T-cell (primary cell): ENCODE data around the gene PHF10. TPM values are rescaled to one million over a fixed set of nuclear protein-coding genes. Genes with fewer than 3 reads are reported as not detected.
A peak's percentile ranks its signal among the peaks of the same experiment; 100 is the strongest.

Experiments used
- ATAC-seq, 4 experiments: fragments of 200-7000 bp in 3 of 4; fragments of 150-1000 bp in 1 of 4; cut with Tn5 transposase; replicated peaks in 1 of 4; 1 replicate in 3 of 4; 2 replicates in 1 of 4; pipeline ENCODE4 v1.10.0; 2021; ENCODE audit warnings: moderate library complexity in 3 of 4, mild to moderate bottlenecking in 2 of 4, moderate number of reproducible peaks in 1 of 4
- CTCF ChIA-PET, 2 donors: fragments of 300-600 bp; sonication (Branson Sonifier 250); formaldehyde crosslinking; loops; one replicate each; lab custom pipeline; 2022; ENCODE audit warnings: antibody characterized with exemption in 2 of 2; lab: Charles Lee
- POLR2A ChIA-PET, 2 donors: fragments of 300-600 bp; sonication (Branson Sonifier 250); formaldehyde crosslinking; loops; one replicate each; lab custom pipeline; 2022; ENCODE audit warnings: antibody characterized with exemption in 2 of 2; lab: Charles Lee
- DNase-seq, 35 experiments: peaks; one replicate each; pipeline versions ENCODE4 v3.0.0 to v3.0.0-alpha.2; 2013 to 2023
- H3K27ac ChIP-seq: one replicate; pipeline ENCODE4 v1.5.1; 2013; ENCODE audit warnings: low read length
- H3K27me3 ChIP-seq, 2 experiments: replicated peaks in 1 of 2; 1 replicate in 1 of 2; 2 replicates in 1 of 2; pipeline versions ENCODE4 v1.6.1 to v1.7.0; 2013; ENCODE audit warnings: low read length in 1 of 2, mixed read lengths in 1 of 2; ENCODE audit not compliant: control insufficient read depth in 2 of 2, insufficient read depth in 2 of 2; ENCODE audit errors: extremely low read depth in 1 of 2
- H3K36me3 ChIP-seq, 2 donors: 1 replicate in 1 of 2; 2 replicates in 1 of 2; pipeline versions ENCODE4 v1.6.1 to v1.7.0; 2013; ENCODE audit warnings: low read length in 1 of 2; ENCODE audit not compliant: control insufficient read depth in 2 of 2, insufficient read depth in 1 of 2; ENCODE audit errors: extremely low read depth in 1 of 2
- H3K4me1 ChIP-seq, 2 experiments: 1 replicate in 1 of 2; 2 replicates in 1 of 2; pipeline versions ENCODE4 v1.6.1 to v1.7.0; 2013; ENCODE audit warnings: low read length in 2 of 2, mixed read lengths in 1 of 2; ENCODE audit not compliant: insufficient read depth in 2 of 2, control insufficient read depth in 1 of 2; ENCODE audit errors: extremely low read depth in 1 of 2
- H3K4me3 ChIP-seq, 2 donors: 1 replicate in 1 of 2; 2 replicates in 1 of 2; pipeline versions ENCODE4 v1.5.1 to v1.7.0; 2013; ENCODE audit warnings: mild to moderate bottlenecking in 2 of 2, low read length in 1 of 2, moderate library complexity in 1 of 2; ENCODE audit not compliant: control insufficient read depth in 1 of 2; ENCODE audit errors: extremely low read depth in 1 of 2
- H3K9me3 ChIP-seq: 2 replicates; pipeline ENCODE4 v1.7.0; 2013
- H3K27ac Mint-ChIP-seq, 2 donors: one replicate each; pipeline ENCODE4 v1.8.0; 2020 to 2021; ENCODE audit warnings: mild to moderate bottlenecking in 2 of 2, mixed read lengths in 2 of 2
- H3K27me3 Mint-ChIP-seq, 2 donors: one replicate each; pipeline ENCODE4 v1.8.0; 2021 to 2022; ENCODE audit warnings: mixed read lengths in 2 of 2
- H3K36me3 Mint-ChIP-seq: one replicate; pipeline ENCODE4 v1.8.0; 2021; ENCODE audit warnings: mixed read lengths
- H3K4me1 Mint-ChIP-seq, 3 donors: one replicate each; pipeline ENCODE4 v1.8.0; 2020 to 2022; ENCODE audit warnings: mixed read lengths in 3 of 3, mild to moderate bottlenecking in 1 of 3
- H3K4me3 Mint-ChIP-seq, 3 donors: one replicate each; pipeline ENCODE4 v1.8.0; 2020 to 2022; ENCODE audit warnings: mild to moderate bottlenecking in 3 of 3, mixed read lengths in 3 of 3, moderate library complexity in 3 of 3
- H3K9me3 Mint-ChIP-seq, 3 donors: one replicate each; pipeline ENCODE4 v1.8.0; 2020 to 2022; ENCODE audit warnings: mixed read lengths in 3 of 3
- WGBS: methylation state at CpG from one replicate; pipeline ENCODE4 v1.1.5; 2013; ENCODE audit warnings: missing lambda C conversion rate; ENCODE audit not compliant: insufficient coverage; 5-methylcytosine and 5-hydroxymethylcytosine counted together
- total RNA-seq, 35 experiments: library from RNA in 6 of 35; stranded (reverse) in 6 of 35; fragments of 120-200 nt in 1 of 35; gene quantifications; one replicate each; pipeline versions ENCODE4 v1.2.1 to v1.2.4 and lab custom pipeline; 2013 to 2026

The PHF10 gene
- total RNA-seq, 5 donors from 2014 or later (not counting 1 experiment from before 2014, with no cell fraction given) = 77.8 to 94.1 (median 85.5) TPM

DNA sequence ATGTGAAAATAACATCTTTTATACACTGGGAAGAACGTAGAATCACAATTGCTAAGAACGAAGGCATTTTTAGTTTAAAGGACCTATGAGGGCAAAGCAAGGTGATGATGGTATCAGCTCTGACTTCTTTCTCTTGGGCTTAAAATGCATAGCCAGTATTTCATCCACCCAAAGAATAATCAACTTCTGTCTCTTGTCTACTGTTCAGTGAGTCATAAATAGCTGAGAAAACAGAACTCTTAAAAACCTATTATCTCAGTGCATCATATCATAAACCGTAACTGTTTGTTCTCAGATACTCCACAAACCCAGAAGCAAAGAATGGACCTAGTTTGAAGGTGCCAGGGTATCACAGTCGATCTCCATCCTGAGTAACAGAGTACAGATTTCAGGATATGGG is 5.2 kb downstream of the PHF10 start:
- H3K4me1 Mint-ChIP-seq = peaks cover 47 to 58% (median 49%) of the 10 kb centered on the region in 3 donors
- DNase-seq = no peak
- Histone ChIP-seq H3K27ac (no peak overlapping the region), H3K27me3 (no peaks in the 10 kb centered on the region), H3K4me1 (peaks cover 5 to 14% of the 10 kb centered on the region in 2 experiments), H3K4me3 (no peak overlapping the region), H3K9me3 (no peaks in the 10 kb centered on the region), H3K36me3 (peaks cover 0 to 27% of the 10 kb centered on the region in 2 donors)
- peaks cover 33% of the 10 kb centered on the region for H3K36me3 Mint-ChIP-seq
- no peak for ATAC-seq
- H3K27me3 Mint-ChIP-seq = no peaks in the 10 kb centered on the region
- no peak overlapping the region for H3K4me3 Mint-ChIP-seq
- WGBS = no CpG with 5 or more reads among the region's 4 CpGs
- CTCF ChIA-PET = interaction anchor here in 1 of 2 donors (1.2 kb wide), 1 partner anchor 9 kb away, joined by 6 read pairs; no protein-coding TSS in a partner anchor
- no peaks in the 10 kb centered on the region for H3K9me3 Mint-ChIP-seq
- H3K27ac Mint-ChIP-seq = peak overlapping the region; percentile 66 to 80
- POLR2A ChIA-PET = interaction anchor here (1.0 to 1.2 kb wide), 2 partner anchors 9 to 16 kb away, joined by 3 read pairs; no protein-coding TSS in a partner anchor

DNA sequence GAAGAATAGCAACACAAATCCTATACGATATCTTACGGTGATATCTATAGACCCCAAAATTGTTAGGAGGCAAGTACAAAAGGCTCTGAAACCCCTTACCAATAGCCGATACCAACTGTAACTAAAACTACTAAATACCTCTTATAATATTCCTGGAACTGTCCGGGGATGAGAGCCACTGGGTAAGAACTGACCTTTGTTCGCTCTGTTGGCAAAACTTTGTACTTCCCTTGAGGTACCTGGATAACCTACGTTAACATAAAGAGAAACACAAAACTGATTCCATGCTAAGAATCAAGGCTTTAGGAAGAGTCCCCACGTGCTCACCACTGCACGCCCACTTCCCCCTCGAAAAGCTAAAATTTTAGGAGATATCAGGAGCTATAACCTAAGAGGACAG is 9.7 kb downstream of the PHF10 start:
- CTCF ChIA-PET = no interaction called here
- peaks cover 48% of the 10 kb centered on the region for H3K36me3 Mint-ChIP-seq

DNA sequence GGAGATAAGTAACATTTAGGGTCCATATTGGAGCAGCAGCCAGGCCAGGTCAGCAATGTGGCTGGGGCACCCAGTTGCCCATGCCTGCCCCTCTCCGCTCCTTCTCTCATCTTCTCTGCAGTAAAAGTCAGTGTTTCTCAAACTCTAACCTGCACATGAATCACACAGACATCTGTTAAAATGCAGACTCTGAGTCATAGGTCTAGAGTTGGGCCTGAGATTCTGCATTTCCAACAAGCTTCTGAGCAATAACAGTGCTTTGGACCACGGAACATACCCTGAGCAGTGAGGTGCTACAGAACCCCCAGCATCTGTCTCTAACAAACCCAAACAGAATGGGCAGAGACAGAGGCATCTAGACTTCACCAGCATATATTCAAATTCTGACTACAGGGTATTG is 10.1 kb downstream of the PHF10 start:
- H3K4me1 Mint-ChIP-seq = peaks cover 19 to 26% (median 26%) of the 10 kb centered on the region in 3 donors
- H3K36me3 ChIP-seq = peaks cover 0 to 60% of the 10 kb centered on the region in 2 donors
- ATAC-seq = no peak
- no peak overlapping the region for H3K4me3 Mint-ChIP-seq
- H3K4me3 ChIP-seq = no peak overlapping the region
- H3K9me3 Mint-ChIP-seq = no peaks in the 10 kb centered on the region
- no peaks in the 10 kb centered on the region for H3K9me3 ChIP-seq
- ChIA-PET CTCF (interaction anchor here (0.5 to 0.7 kb wide), 2 partner anchors 163 to 166 kb away, joined by 5 to 6 read pairs; no protein-coding TSS in a partner anchor), POLR2A (interaction anchor here in 1 of 2 donors (0.7 to 1.0 kb wide), 2 partner anchors 10 to 126 kb away, joined by 4 read pairs; no protein-coding TSS in a partner anchor)
- H3K27me3 Mint-ChIP-seq = no peaks in the 10 kb centered on the region
- H3K27ac Mint-ChIP-seq = no peak overlapping the region
- no peak for DNase-seq
- WGBS = 100% methylated on average over 1 of the region's 2 CpGs
- peaks cover 48% of the 10 kb centered on the region for H3K36me3 Mint-ChIP-seq
- H3K4me1 ChIP-seq = peaks cover 0 to 3% of the 10 kb centered on the region in 2 experiments
- H3K27me3 ChIP-seq = no peaks in the 10 kb centered on the region
- H3K27ac ChIP-seq = no peak overlapping the region

More for the DNA sequence above, 9.7 kb downstream of the PHF10 start:
- Mint-ChIP-seq H3K27ac (no peak overlapping the region), H3K4me1 (peaks cover 23 to 30% (median 26%) of the 10 kb centered on the region in 3 donors), H3K9me3 (no peaks in the 10 kb centered on the region), H3K4me3 (no peak overlapping the region), H3K27me3 (no peaks in the 10 kb centered on the region)
- Histone ChIP-seq H3K4me1 (peaks cover 0 to 3% of the 10 kb centered on the region in 2 experiments), H3K27ac (no peak overlapping the region), H3K9me3 (no peaks in the 10 kb centered on the region), H3K4me3 (no peak overlapping the region), H3K36me3 (peaks cover 0 to 58% of the 10 kb centered on the region in 2 donors), H3K27me3 (no peaks in the 10 kb centered on the region)
- WGBS = 96% methylated on average over 4 of the region's 9 CpGs
- ATAC-seq (no peak), DNase-seq (no peak)
- POLR2A ChIA-PET = interaction anchor here in 1 of 2 donors (1.0 kb wide), 1 partner anchor 10 kb away, joined by 4 read pairs; no protein-coding TSS in a partner anchor

DNA sequence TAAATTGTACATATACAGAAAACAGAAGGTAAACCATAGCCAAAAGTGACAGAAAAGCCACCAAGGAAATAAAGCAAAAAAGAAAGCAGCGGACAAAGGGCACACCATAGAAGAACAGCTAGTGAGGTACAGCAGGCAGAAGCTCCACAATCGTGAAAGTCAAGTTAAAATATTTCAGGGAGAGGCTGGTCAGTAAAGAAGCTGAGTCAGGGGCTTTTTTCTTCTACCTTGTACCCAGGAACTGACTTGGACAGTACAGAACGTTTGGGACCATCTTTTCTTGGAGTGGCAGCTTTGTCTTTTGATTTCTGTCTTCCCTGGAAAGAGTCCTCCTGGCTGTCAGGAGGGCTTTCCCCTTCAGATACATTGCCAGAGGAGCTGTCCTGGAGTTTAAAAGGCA is 14.3 kb downstream of the PHF10 start:
- Mint-ChIP-seq H3K4me1 (peaks cover 26 to 40% (median 36%) of the 10 kb centered on the region in 3 donors), H3K9me3 (no peaks in the 10 kb centered on the region), H3K27ac (peak overlapping the region in 1 of 2 donors; percentile 52), H3K4me3 (no peak overlapping the region), H3K36me3 (peaks cover 35% of the 10 kb centered on the region), H3K27me3 (no peaks in the 10 kb centered on the region)
- Histone ChIP-seq H3K36me3 (peaks cover 0 to 44% of the 10 kb centered on the region in 2 donors), H3K27me3 (no peaks in the 10 kb centered on the region), H3K9me3 (no peaks in the 10 kb centered on the region), H3K4me3 (no peak overlapping the region), H3K27ac (no peak overlapping the region), H3K4me1 (peaks cover 0 to 4% of the 10 kb centered on the region in 2 experiments)
- CTCF ChIA-PET = interaction anchor here in 1 of 2 donors (1.5 kb wide), 1 partner anchor 10 kb away, joined by 6 read pairs; no protein-coding TSS in a partner anchor
- ATAC-seq (no peak), DNase-seq (no peak)
- POLR2A ChIA-PET = interaction anchor here (0.6 to 1.1 kb wide), 3 partner anchors 9 to 52 kb away, joined by 3 to 7 read pairs (median 6); no protein-coding TSS in a partner anchor
- WGBS = 80% methylated on average over 1 of the region's 3 CpGs

DNA sequence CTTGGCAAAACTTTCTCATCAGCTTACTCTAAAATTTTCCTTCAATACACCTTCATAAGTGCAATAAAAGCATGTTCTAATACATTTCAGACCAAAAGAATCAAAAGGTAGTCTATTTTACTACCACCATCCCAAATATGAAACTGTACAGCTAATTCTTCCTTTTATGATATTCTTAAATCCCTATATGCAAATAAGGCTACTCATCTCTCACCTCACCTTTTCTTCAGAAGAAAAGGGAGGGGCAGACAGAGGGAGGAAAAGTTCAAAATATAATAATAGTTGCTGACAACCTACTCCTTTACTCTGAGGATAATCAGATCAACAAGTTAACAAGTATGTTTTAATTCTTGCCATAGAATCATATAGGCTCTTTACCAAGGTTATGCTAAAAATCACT is 15.0 kb downstream of the PHF10 start:
- Mint-ChIP-seq H3K36me3 (peaks cover 31% of the 10 kb centered on the region), H3K9me3 (no peaks in the 10 kb centered on the region), H3K4me3 (no peak overlapping the region), H3K4me1 (peaks cover 31 to 43% (median 43%) of the 10 kb centered on the region in 3 donors), H3K27ac (no peak overlapping the region), H3K27me3 (no peaks in the 10 kb centered on the region)
- Histone ChIP-seq H3K27me3 (no peaks in the 10 kb centered on the region), H3K4me3 (no peak overlapping the region), H3K9me3 (no peaks in the 10 kb centered on the region), H3K36me3 (peaks cover 0 to 38% of the 10 kb centered on the region in 2 donors), H3K27ac (no peak overlapping the region), H3K4me1 (peaks cover under 1 to 6% of the 10 kb centered on the region in 2 experiments)
- ChIA-PET POLR2A (interaction anchor here (0.6 to 1.9 kb wide), 3 partner anchors 9 to 17 kb away, joined by 3 to 7 read pairs (median 4); no protein-coding TSS in a partner anchor), CTCF (interaction anchor here in 1 of 2 donors (0.9 to 1.5 kb wide), 2 partner anchors 10 to 13 kb away, joined by 3 to 6 read pairs; no protein-coding TSS in a partner anchor)
- no peak for ATAC-seq
- no peak for DNase-seq

DNA sequence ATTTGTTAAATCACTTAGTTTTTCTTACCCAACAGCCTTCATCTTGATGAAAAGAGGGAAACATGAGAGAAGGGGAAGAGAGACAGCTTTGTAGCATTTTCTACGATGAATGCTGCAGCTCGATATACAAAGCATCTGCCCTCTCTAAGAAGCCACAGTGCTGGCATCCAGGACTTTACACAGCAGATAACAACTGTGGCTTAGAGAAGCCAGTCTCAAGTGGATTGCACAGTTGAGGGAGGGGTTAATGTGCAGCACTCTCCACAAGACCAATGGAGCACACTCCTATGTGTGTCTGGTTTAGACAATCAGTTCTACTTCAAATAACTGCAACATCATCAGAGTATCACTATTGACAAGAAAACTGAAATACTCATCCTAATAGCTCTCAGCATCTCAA is 16.5 kb downstream of the PHF10 start:
- Mint-ChIP-seq H3K27ac (no peak overlapping the region), H3K27me3 (no peaks in the 10 kb centered on the region), H3K9me3 (no peaks in the 10 kb centered on the region), H3K4me1 (peaks cover 46 to 56% (median 55%) of the 10 kb centered on the region in 3 donors), H3K4me3 (no peak overlapping the region), H3K36me3 (peaks cover 25% of the 10 kb centered on the region)
- Histone ChIP-seq H3K9me3 (no peaks in the 10 kb centered on the region), H3K4me1 (peaks cover 11 to 15% of the 10 kb centered on the region in 2 experiments), H3K4me3 (no peak overlapping the region), H3K27me3 (no peaks in the 10 kb centered on the region), H3K27ac (no peak overlapping the region), H3K36me3 (peaks cover 0 to 38% of the 10 kb centered on the region in 2 donors)
- no CpG with 5 or more reads among the region's 2 CpGs for WGBS
- ChIA-PET POLR2A (interaction anchor here in 1 of 2 donors (1.9 kb wide), 1 partner anchor 14 kb away, joined by 7 read pairs; no protein-coding TSS in a partner anchor), CTCF (no interaction called here)
- DNase-seq (no peak), ATAC-seq (no peak)
